HG03103 (cell line): ENCODE results near the gene ATPAF1.

Source experiments
- ATAC-seq: cut with Tn5 transposase; IDR thresholded peaks from one replicate; pipeline ENCODE4 v1.9.1; 2021; ENCODE audit warnings: low read depth; ENCODE audit not compliant: unreplicated experiment

Gene ATPAF1

GRCh38 chr1:46596846-46597245, 71.3 kb downstream of the ATPAF1 start:
- no peak for ATAC-seq

- no peak for ATAC-seq
Observed at GRCh38 chr1:46596036-46596435, 72.1 kb downstream of the ATPAF1 start.

GRCh38 chr1:46595127-46595526, 73.0 kb downstream of the ATPAF1 start:
- no peak for ATAC-seq

DNA sequence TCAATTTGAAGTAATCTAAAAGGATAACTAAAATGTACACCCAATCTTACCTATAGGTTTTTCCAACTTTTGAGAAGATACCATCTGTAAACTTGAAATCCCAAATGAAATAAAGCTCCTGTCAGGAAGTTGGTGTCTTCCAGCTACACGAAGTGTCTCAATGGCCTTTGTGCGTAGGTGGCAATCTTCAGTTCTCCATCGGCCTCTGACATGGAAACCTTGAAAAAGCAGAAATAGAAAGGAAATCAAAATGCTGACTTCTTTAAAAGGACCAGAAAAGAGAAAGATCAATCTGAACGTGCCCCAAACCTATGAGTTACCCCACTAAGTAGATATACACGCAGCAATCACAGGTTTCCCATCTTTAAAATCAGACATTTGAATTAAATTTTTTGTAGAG, 74.1 kb downstream of the ATPAF1 start:
- no peak for ATAC-seq

DNA sequence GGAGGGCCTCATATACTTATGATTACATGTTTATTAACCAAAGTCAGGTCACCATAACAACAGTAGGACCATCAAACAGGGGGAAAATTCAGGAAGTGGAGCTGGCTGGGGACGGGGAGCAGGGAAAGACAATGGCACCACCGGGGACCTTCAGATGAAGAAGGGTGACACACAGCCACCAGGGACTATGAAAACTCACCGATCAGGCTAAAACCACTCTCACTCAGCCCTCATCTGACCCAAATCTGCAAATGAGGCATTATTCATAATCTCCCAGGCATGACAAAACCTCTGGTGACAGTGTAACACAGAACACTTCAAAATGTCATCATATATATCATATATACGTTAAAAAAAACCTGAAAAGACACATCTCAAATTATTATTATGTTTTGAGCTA, 75.3 kb downstream of the ATPAF1 start:
- no peak for ATAC-seq

GRCh38 chr1:46589529-46589928, 78.6 kb downstream of the ATPAF1 start:
- no peak for ATAC-seq

DNA sequence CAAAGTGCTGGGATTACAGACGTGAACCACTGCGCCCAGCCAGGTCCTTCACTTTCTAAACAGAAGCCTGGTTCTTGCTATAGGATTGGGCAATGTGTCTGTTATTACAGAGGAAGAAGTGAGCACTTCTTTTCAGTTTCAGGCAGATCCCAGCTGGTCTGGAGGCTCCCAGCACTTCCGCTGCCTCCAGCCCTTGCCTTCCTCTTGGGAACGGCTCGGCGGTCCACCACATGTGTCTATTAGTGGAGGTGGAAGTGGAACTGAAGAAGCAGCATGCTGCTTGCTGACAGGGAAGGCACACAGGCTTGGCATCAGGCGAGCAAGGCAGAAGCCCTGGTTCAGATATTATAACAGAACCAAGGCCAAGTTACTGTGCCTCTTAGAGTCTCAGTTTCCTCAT, 81.1 kb downstream of the ATPAF1 start:
- ATAC-seq: no peak

DNA sequence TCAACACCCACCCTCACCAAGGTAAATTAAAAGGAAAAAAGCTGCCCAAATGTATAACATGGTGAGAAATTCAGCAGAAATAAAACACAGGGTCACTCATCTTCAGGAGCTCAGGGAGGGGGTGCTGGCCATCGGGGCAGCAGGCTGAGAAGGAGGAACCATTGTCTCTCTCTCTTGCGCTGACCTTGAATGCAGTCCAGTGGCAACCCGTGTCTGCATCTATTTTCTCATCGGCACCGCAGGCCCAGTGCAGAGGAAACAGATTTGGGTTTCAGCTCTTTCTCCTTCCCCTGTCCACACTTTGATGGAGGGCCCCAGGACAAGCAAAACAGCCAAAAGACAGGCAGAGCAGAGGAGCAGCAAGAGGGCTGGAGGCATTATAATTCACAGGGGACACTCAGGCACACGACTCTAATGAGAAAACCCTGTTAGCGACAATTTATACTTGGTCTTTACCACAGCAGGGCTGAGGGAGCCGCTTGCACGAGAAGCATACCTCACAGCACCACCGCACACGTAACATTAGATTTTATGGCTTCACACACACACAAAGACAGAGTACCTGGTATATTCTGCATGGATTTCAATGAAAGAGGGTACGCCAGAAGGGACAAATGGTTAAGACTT, 82.7 kb downstream of the ATPAF1 start:
- no peak for ATAC-seq

GRCh38 chr1:46583494-46583893, 84.7 kb downstream of the ATPAF1 start:
- no peak for ATAC-seq

DNA sequence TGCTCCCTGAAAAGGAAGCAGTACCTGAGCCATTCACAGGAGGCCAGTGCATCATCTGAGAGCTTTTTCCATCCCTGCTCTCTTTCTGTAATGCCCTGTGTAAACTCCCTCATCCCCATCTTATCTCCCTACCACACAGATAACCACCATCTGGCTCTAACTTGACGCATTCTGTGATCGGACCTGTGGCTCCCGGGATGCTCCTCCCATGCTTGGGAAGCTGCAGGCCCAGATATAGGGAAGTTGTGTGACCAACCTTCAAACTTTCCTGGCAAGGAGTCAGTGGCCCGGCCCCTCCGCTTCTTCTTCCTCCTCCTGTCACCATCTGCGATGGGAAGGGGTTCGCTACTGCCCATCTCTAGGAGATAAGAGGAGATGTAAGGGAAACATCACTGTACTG, 85.2 kb downstream of the ATPAF1 start:
- ATAC-seq: no peak
